Peyer's patch (tissue), 4 donors: Measurements from ENCODE around the gene CDK6. TPM values are rescaled to one million over a fixed set of nuclear protein-coding genes. Genes with fewer than 3 reads are reported as not detected.
"Not testable (repeated sequence)": the region's sequence is repeated elsewhere in the genome, so short reads cannot be mapped to it uniquely, and the experiment has no call there.

Source experiments
- DNase-seq, 3 donors: peaks; one replicate each; pipeline ENCODE4 v3.0.0-alpha.2; 2017 to 2019
- H3K27ac ChIP-seq, 4 donors: fragments of 200-600 bp; sonication (generic); one replicate each; pipeline ENCODE4 v1.5.1; 2016 to 2019
- H3K27me3 ChIP-seq, 2 donors: fragments of 200-600 bp; sonication (generic); one replicate each; pipeline ENCODE4 v1.5.1; 2019
- H3K36me3 ChIP-seq, 3 donors: fragments of 200-600 bp; sonication (generic); one replicate each; pipeline ENCODE4 v1.5.1; 2016 to 2019
- H3K4me1 ChIP-seq, 4 donors: fragments of 200-600 bp; sonication (generic); one replicate each; pipeline ENCODE4 v1.5.1; 2016 to 2019
- H3K4me3 ChIP-seq, 4 donors: fragments of 200-600 bp; sonication (generic); 1 replicate in 3 of 4; 2 replicates in 1 of 4; pipeline ENCODE4 v1.5.1; 2016 to 2019; ENCODE audit warnings: mild to moderate bottlenecking in 1 of 4
- H3K9me3 ChIP-seq, 4 donors: fragments of 200-600 bp; sonication (generic); one replicate each; pipeline ENCODE4 v1.5.1; 2016 to 2019; ENCODE audit warnings: mild to moderate bottlenecking in 1 of 4
- CTCF ChIP-seq, 6 experiments: fragments of 450-650 bp in 4 of 6; fragments of 200-600 bp in 2 of 6; sonication (generic) in 1 of 6; IDR thresholded peaks; one replicate each; pipeline ENCODE4 v1.5.1; 2017 to 2019; ENCODE audit warnings: antibody characterized with exemption in 6 of 6, mild to moderate bottlenecking in 3 of 6, moderate library complexity in 1 of 6
- POLR2A ChIP-seq, 2 donors: fragments of 450-650 bp; IDR thresholded peaks; one replicate each; pipeline ENCODE4 v1.5.1; 2017; ENCODE audit warnings: antibody characterized with exemption in 2 of 2, mild to moderate bottlenecking in 2 of 2, moderate library complexity in 2 of 2
- total RNA-seq, 4 donors: library from RNA; depleted of rRNA; stranded (reverse); fragments of >200 nt; gene quantifications; one replicate each; pipeline ENCODE4 v1.1.0, GENCODE V29; 2016

The CDK6 gene
- total RNA-seq, 4 donors from 2014 or later, result 25.6 to 75.1 (median 55.4) TPM

DNA sequence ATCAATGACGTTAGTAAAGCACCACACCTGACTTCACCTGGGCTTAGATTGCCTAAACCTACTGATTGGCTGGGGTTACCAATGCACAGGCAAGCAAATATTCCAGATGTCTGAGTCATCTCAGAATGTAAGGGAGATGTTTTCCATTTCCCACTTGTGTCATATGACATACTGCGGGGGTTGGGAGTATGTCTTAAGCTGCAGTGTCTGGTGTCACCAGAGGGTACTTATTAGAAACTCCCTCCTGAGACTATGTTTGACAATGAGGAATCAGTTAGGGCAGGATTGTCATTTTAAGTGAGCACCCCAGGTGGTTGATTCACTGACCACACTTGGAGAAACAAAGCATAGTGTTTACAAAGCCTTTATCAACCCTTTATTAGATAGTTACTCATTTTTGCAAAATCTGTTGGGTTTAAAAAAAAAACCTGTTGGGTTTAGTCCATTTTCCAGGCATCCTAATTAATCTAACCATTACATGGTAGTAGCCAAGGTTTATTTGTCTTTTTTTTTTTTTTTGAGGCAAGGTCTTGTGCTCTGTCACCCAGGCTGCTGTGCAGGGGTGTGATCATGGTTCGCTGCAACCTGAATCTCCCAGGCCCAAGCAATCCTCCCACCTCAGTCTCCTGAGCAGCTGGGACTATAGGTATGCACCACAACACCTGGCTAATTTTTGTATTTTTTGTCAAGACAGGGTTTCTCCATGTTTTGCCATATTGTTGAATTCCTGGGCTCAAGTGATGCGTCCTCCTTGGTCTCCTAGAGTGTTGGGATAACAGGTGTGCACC, 72.5 kb downstream of the CDK6 start:
- no peaks in the 10 kb centered on the region for H3K27me3 ChIP-seq
- H3K4me1 ChIP-seq, result peaks cover 0 to 12% (median 0%) of the 10 kb centered on the region in 4 donors
- no peak overlapping the region for H3K4me3 ChIP-seq
- H3K36me3 ChIP-seq, result no peaks in the 10 kb centered on the region
- TF ChIP-seq CTCF (IDR thresholded peaks at IDR 0.05), result no peak
- TF ChIP-seq POLR2A (IDR thresholded peaks at IDR 0.05), result no peak
- H3K9me3 ChIP-seq, result no peaks in the 10 kb centered on the region
- no peak for DNase-seq
- H3K27ac ChIP-seq, result no peak overlapping the region

DNA sequence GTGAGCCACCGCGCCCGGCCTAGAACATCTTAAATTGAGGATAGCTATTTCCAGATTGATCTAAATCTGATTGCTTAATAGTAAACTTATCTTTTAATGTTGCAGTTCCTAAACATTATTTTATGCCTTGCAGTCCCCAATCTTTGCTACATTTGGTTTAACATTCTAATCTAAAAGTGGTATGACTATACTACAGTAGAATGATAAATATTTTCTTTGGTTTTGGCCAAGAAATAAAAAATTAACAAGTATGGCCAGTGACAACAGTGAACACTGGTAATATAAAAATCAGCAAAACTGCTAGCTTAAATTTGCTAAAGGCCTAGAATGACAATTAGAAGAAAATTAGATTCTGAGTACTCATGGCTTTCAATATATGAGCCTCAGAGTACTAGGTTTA, 73.5 kb downstream of the CDK6 start:
- TF ChIP-seq CTCF (IDR thresholded peaks at IDR 0.05) (no peak), POLR2A (IDR thresholded peaks at IDR 0.05) (no peak)
- H3K27me3 ChIP-seq, result no peaks in the 10 kb centered on the region
- H3K4me1 ChIP-seq, result peaks cover 0 to 10% (median 0%) of the 10 kb centered on the region in 4 donors
- no peaks in the 10 kb centered on the region for H3K36me3 ChIP-seq
- H3K27ac ChIP-seq, result no peak overlapping the region
- DNase-seq, result no peak
- no peaks in the 10 kb centered on the region for H3K9me3 ChIP-seq
- no peak overlapping the region for H3K4me3 ChIP-seq

GRCh38 chr7:92761391-92762097, 74.8 kb downstream of the CDK6 start:
- H3K27ac ChIP-seq, result no peak overlapping the region
- TF ChIP-seq POLR2A (IDR thresholded peaks at IDR 0.05) (no peak), CTCF (IDR thresholded peaks at IDR 0.05) (no peak)
- H3K4me3 ChIP-seq, result no peak overlapping the region
- DNase-seq, result no peak
- no peaks in the 10 kb centered on the region for H3K27me3 ChIP-seq
- H3K4me1 ChIP-seq, result peaks cover 0 to 4% (median 0%) of the 10 kb centered on the region in 4 donors
- no peaks in the 10 kb centered on the region for H3K9me3 ChIP-seq
- no peaks in the 10 kb centered on the region for H3K36me3 ChIP-seq

DNA sequence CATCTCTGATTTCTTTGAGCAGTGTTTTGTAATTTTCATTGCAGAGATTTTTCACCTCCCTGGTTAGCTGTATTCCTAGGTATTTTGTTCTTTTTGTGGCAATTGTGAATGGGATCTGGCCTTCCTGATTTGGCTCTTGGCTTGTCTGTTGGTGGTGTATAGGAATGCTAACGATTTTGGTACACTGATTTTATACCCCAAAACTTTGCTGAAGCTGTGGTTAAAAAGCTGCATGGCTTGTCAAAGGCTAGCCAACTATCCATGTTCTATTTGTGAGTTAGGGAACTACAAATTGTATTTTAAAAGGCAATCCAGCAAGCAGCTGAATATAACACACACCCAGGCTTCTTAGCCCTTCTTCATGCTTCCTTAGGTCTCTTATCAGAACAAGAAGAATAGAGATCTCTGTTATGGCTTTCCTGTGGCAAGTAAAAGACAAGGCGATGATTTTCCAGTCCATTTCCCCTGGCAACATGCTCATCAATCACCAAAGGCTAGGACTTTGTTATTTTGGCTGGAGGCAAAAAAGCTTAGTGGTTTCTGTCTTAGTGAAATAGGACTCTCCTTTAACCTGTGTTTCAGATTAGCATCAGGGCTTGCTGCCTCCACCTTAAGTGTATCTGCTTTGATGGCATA, 77.5 kb downstream of the CDK6 start:
- TF ChIP-seq POLR2A (IDR thresholded peaks at IDR 0.05) (no peak), CTCF (IDR thresholded peaks at IDR 0.05) (no peak)
- Histone ChIP-seq H3K27ac (no peak overlapping the region), H3K27me3 (no peaks in the 10 kb centered on the region), H3K9me3 (no peaks in the 10 kb centered on the region), H3K36me3 (no peaks in the 10 kb centered on the region), H3K4me3 (no peak overlapping the region), H3K4me1 (no peaks in the 10 kb centered on the region)
- DNase-seq, result no peak

DNA sequence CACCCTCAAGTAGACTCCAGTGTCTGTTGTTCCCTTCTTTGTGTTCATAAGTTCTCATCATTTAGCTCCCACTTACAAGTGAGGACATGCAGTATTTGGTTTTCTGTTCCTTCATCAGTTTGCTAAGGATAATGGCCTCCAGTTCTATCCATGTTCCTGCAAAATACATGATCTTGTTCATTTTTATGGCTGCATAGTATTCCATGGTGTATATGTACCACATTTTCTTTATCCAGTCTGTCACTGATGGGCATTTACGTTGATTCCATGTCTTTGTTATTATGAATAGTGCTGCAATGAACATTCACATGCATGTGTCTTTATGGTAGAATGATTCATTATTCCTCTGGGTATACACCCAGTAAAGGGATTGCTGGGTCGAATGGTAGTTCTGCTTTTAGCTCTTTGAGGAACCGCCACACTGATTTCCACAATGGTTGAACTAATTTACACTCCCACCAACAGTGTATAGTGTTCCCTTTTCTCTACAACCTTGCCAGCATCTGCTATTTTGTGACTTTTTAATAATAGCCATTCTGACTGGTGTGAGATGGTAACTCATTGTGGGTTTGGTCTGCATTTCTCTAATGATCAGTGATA, 79.0 kb downstream of the CDK6 start:
- H3K27ac ChIP-seq, H3K4me3 ChIP-seq, H3K4me1 ChIP-seq, H3K27me3 ChIP-seq, DNase-seq, H3K9me3 ChIP-seq, H3K36me3 ChIP-seq: not testable (repeated sequence)
